Erythroblast (primary cell): ENCODE measurements around the gene PHKB.

Experiments used
- DNase-seq, 2 experiments: peaks; one replicate each; lab custom pipeline; 2025; lab: John Stamatoyannopoulos, UW
- GATA1 ChIP-seq: IDR thresholded peaks from 2 replicates; pipeline ENCODE4 v1.6.1; 2011; ENCODE audit warnings: low read depth, mild to moderate bottlenecking, control low read depth, low read length, moderate library complexity
- POLR2A ChIP-seq: IDR thresholded peaks from 2 replicates; pipeline ENCODE4 v1.6.1; 2011; ENCODE audit warnings: mild to moderate bottlenecking, low read length

PHKB gene

GRCh38 chr16:47705266-47705665 is 244.1 kb downstream of the PHKB start:
- TF ChIP-seq POLR2A (no peak), GATA1 (no peak)
- no peak for DNase-seq

- no peak for TF ChIP-seq GATA1
- TF ChIP-seq POLR2A = no peak
- DNase-seq = no peak
Measured at GRCh38 chr16:47711809-47712208, 250.7 kb downstream of the PHKB start.

- DNase-seq = no peak
- TF ChIP-seq GATA1 = no peak
Measured at GRCh38 chr16:47712276-47713224, 251.4 kb downstream of the PHKB start.

GRCh38 chr16:47713225-47713595 is 252.1 kb downstream of the PHKB start:
- no peak for DNase-seq
- TF ChIP-seq GATA1 (no peak), POLR2A (no peak)

- TF ChIP-seq POLR2A (no peak), GATA1 (no peak)
- DNase-seq = no peak
Measured at GRCh38 chr16:47715442-47716083, 254.4 kb downstream of the PHKB start.

- TF ChIP-seq GATA1 (no peak), POLR2A (no peak)
- DNase-seq = no peak
Measured at GRCh38 chr16:47716571-47716970, 255.4 kb downstream of the PHKB start.

- TF ChIP-seq POLR2A (no peak), GATA1 (no peak)
Measured at GRCh38 chr16:47719713-47720112, 258.6 kb downstream of the PHKB start.

GRCh38 chr16:47721006-47721637 is 260.0 kb downstream of the PHKB start:
- TF ChIP-seq GATA1 (no peak), POLR2A (no peak)
- no peak for DNase-seq

More at GRCh38 chr16:47719713-47720112, 258.6 kb downstream of the PHKB start:
- no peak for DNase-seq

- DNase-seq = no peak
- no peak for TF ChIP-seq POLR2A
- TF ChIP-seq GATA1 = no peak
Measured at GRCh38 chr16:47722046-47722445, 260.9 kb downstream of the PHKB start.

GRCh38 chr16:47724115-47724785 is 263.1 kb downstream of the PHKB start:
- no peak for TF ChIP-seq GATA1
- TF ChIP-seq POLR2A = no peak
- DNase-seq = no peak

GRCh38 chr16:47725188-47725695 is 264.1 kb downstream of the PHKB start:
- TF ChIP-seq GATA1 (no peak), POLR2A (no peak)
- no peak for DNase-seq

GRCh38 chr16:47726031-47726675 is 265.0 kb downstream of the PHKB start:
- no peak for DNase-seq
- TF ChIP-seq GATA1 (no peak), POLR2A (no peak)

- TF ChIP-seq POLR2A (no peak), GATA1 (no peak)
- DNase-seq = no peak
Measured at GRCh38 chr16:47727131-47727530, 266.0 kb downstream of the PHKB start.
